GM18907 (cell line): Measurements from ENCODE around the gene SIRT1.
"Not testable (repeated sequence)": the region's sequence is repeated elsewhere in the genome, so short reads cannot be mapped to it uniquely, and the experiment has no call there.

Experiments used
- ATAC-seq: cut with Tn5 transposase; IDR thresholded peaks from one replicate; pipeline ENCODE4 v1.9.1; 2021; ENCODE audit warnings: mild to moderate bottlenecking, moderate library complexity; ENCODE audit not compliant: unreplicated experiment

The SIRT1 gene

DNA sequence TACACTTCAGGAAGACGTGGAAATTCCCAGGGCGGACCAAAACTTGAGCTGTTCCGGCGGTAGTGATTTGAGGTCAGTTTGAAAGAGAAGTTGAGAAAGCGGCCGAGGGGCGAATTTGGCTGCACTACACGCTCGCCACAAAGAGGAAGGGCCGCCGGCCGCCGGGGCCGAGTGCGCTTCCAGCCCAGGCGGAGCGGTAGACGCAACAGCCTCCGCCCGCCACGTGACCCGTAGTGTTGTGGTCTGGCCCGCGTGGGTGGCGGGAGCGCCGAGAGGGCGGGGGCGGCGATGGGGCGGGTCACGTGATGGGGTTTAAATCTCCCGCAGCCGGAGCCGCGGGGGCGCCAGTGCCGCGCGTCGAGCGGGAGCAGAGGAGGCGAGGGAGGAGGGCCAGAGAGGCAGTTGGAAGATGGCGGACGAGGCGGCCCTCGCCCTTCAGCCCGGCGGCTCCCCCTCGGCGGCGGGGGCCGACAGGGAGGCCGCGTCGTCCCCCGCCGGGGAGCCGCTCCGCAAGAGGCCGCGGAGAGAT, at the start of gene SIRT1:
TSS of gene SIRT1 (plus strand) at position 344 of the 529 bp plus-strand sequence. CDS start at position 410, 66 bp downstream.
- ATAC-seq, result peak; percentile 90

DNA sequence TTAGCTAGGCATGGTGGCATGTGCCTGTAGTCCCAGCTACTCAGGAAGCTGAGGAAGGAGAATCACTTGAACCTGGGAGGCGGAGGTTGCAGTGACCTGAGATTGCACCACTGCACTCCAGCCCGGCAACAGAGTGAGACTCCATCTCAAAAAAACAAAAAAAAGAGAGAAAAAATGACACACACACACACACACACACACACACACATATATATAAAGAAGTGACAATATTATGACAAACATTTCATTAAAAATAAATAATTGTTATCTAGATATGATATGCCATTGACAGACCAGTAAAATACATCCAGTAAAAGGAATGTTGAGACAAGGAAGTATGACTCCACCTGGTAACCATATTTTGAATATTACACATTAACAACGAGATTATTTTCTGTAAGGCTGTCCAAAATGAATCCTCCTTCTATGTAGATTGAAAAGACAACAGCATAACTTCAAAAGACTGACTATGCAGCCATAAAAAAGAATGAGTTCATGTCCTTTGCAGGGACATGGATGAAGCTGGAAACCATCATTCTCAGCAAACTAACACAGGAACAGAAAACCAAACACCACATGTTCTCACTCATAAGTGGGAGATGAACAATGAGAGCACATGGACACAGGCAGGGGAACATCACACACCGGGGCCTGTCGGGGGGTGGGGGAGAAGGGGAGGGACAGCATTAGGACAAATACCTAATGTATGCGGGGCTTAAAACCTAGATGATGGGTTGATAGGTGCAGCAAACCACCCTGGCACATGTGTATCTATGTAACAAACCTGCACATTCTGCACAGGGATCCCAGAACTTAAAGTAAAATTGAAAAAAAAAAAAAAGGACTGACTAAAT, 48.7 kb upstream of the SIRT1 start:
- not testable (repeated sequence) for ATAC-seq

DNA sequence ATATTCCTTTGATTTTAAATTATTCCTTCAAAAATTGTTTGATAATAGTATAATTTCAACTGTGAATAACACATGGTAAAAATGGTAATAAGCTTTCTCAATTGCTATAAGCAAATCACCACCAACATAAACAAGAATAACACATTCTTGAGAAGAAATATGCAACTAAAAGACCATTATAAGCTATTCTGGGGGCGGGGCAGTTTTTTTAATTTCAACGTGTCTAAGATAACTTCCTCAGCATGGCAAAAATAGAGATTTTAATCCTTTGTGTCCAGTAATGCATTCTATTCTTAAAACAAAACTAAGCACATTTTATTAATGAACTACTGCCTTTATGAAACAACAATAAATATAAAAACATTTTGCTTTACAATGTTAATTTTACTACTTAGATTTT, 48.0 kb upstream of the SIRT1 start:
- ATAC-seq, result no peak

DNA sequence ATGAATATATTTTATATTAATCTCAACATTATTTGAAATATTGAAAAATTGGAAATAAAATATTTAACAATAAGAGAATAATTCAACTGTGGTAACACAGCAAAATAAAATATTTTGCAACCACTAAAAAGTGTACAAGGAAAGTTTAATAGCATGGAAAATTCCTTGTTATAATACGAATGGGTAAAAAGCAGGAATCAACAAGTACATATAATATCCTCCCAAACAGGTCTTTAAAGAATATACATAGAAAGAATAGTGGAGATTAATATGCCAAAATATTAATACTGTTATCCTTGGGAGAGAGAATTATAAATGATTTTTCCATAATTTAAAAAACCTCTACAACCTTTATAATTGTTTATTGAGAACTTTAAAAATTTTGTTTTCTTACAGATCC, 47.5 kb upstream of the SIRT1 start:
- no peak for ATAC-seq

DNA sequence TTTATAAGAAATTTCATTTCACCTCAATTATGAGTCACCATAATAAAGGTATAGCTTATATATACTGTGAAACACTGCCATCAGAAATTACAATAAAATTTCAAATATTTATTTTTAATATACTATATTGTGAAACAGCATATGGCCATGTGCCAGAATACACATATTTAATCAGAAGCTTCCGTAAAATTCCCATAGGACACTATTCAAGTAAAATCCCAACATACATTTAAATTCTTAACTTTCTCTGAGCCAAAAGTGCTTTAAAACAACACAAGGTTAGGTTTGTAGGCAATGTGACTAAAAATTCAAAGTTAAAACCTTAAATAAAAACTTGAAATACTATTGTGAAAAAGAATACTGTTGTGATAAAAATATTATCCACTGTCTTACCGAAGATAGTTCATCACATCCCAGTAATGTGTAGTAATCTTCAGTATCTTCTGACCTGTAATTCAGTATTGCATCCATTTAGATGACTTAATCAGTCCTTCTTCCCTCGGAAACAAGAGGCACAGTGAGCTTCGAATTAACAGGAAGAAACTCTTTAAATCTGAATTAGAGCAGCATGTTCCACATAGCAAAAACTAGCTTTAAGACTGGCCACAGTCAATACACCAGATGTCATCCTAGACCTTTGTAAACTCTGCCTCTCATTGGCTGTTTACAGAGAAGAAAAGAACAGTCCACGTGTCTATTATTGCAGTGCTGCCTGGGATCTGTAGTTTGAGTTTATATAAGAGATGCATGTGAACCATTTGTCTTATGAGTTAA, 46.7 kb upstream of the SIRT1 start, which contains the start of gene DNAJC12:
TSS of gene DNAJC12 (minus strand) at position 648 of the 774 bp plus-strand sequence. CDS start at position 471, 177 bp downstream.
- ATAC-seq, result peak; percentile 97

DNA sequence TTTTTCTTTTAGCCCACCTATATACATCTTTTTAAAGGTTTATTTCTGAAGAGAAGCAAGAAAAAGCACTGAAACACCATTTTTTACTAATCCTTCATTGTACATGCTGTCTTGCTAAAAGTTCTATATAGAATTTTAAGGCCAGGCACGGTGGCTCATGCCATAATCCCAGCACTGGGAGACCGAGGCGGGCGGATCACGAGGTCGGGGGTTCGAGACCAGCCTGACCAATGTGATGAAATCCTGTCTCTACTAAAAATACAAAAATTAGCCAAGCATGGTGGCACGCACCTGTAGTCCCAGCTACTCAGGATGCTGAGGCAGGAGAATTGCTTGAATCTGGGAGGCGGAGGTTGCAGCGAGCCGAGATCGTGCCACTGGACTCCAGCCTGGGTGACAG, 44.9 kb upstream of the SIRT1 start:
- ATAC-seq, result not testable (repeated sequence)

DNA sequence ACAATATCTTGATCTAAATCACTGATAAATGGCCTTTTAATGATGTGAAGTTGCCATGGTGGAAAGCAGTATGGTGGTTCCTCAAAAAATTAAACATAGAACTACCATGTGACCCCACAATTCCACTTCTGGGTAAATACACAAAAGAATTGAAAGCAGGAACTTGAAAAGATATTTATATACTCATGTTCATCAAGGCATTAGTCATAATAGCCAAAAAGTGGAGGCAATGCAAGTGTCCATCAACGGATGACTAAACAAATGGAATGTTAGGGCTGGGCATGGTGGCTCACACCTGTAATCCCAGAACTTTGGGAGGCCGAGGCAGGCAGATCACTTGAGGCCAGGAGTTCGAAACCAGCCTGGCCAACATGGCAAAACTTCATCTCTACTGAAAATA, 44.5 kb upstream of the SIRT1 start:
- no peak for ATAC-seq

DNA sequence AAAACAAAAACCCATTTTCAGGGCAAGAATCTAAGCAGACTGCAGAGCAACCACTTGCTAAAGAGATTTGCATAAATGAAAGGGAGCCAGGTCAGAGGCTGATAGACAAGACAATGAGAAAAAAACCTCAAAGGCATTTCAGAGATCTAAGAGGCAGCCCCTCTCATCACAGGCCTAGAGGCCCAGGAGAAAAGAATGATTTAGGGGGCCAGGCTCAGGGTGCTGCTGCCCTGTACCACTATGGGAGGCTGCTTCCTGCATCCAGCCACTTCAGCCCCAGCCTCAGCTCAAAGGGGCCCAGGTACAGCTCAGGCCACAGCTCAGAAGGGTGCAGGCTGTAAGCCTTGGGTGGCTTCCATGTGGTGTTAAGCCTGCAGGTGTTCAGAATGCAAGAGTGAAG, 42.7 kb upstream of the SIRT1 start:
- ATAC-seq, result no peak

DNA sequence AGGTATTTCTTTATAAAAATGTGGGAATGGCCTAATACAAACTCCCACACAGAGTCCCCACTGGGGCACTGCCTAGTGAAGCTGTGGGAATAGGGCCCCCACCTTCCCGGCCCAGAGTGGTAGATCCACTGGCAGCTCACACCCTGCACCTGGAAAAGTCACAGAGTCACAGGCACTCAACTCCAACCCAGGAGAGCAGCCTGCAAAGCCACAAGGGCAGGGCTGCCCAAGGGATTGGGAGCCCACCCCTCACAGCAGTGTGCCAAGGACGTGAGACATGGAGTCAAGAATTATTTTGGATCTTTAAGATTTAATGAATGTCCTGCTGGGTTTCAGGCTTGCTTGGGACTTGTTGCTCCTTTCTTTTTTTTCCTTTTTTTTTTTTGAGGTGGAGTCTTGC, 41.2 kb upstream of the SIRT1 start:
- ATAC-seq, result no peak

DNA sequence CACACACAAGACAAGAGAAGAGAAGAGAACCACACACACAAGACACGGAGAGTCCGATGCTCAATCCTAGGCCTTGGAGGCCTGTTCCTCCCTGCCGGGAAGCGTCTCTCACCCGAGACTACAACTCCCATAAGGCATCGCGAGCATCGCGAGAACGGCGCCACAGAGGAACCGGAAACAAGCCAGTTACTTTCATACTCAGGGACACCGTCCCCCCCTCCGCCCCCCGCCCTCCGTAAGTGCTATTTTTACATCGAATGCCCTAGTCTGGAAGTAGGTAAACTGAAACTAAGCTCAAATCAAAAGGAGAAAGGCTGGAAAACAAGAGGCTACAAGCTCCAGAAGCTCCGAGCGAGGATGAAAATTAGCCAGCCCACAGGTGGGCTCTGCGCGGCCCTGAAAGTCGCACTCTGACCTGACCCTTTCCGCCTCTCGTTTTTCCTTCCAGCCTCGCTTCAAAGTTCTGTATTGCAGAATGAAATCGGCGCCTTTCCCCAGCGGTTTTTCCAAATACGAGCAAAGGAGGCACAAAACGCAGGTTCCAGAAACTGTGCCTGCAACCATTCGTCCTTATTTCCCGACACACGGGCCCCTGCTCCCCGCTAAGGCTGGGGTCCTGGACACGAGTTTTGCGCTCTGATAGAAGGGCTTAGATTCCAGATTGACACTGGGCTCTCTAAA, 35.0 kb upstream of the SIRT1 start:
- ATAC-seq, result peak; percentile 94

DNA sequence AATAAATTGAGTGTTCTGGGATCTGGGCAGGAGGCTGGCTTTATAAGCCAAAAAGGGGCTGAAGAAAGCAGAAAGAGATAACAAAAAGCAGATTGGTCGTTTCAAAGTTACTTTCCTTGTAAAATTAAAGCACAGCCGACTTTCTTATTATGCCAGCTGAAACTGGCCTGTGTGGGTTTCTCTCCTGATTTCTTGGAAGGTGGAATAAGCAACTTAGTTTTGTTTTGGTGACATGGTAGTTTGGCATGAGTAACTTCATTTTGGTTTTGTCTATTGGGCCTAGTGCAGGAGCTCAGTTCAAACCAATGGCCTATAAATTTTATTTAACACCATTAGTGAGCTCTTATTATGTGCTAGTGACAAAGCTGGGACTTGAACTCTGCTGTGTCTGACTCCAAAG, 33.3 kb upstream of the SIRT1 start:
- ATAC-seq, result no peak

DNA sequence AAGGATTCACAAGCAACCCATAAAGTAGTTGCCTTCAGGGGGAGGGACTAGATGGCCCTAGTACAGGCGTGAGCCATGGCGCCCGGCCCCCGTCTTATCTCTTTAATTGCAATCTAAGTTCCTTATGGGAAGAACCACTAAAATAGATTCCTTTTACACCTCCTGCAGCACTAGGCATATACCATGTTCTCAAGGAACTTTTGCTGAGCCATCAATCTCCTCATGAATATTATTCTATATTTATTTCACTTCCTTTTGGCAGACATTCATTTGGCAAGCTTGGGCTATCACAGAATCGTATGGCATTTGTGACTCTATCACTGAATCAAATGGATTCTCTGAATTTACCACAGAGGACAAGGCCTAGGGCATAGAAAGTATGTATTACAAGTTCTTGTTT, 31.7 kb upstream of the SIRT1 start:
- no peak for ATAC-seq

DNA sequence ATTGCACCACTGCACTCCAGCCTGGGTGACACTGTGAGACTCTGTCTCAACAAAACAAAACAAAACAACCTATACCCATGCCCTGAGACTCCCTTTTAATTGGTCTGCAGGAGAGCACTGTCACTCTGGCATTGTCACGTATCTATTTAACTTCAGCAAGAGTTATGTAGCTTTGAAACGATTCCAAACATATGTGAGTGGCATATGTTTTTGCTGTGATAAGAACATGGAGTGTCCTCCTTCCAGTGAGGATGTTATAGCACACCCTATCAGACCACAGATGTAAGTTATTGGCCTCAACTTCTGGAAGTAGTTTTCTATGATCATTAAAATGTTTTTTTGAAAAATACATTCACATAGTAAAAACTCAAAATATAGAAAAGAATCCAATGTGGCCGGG, 30.9 kb upstream of the SIRT1 start:
- no peak for ATAC-seq

DNA sequence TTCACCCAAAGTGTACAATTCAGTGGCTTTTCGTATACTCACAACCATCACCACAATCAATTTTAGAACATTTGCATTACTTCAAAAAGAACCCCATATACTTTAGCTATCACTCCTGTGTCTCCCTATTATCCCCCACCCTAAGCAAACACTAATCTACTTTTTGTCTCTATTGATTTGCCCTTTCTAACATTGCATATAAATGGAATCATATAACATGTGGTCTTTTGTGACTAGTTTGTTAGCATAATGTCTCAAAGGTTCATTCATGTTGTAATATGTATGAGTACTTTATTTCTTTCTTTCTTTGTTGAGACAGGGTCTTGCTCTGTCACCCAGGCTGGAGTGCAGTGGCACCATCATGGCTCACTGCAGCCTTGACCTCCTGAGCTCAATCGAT, 25.5 kb upstream of the SIRT1 start:
- no peak for ATAC-seq

DNA sequence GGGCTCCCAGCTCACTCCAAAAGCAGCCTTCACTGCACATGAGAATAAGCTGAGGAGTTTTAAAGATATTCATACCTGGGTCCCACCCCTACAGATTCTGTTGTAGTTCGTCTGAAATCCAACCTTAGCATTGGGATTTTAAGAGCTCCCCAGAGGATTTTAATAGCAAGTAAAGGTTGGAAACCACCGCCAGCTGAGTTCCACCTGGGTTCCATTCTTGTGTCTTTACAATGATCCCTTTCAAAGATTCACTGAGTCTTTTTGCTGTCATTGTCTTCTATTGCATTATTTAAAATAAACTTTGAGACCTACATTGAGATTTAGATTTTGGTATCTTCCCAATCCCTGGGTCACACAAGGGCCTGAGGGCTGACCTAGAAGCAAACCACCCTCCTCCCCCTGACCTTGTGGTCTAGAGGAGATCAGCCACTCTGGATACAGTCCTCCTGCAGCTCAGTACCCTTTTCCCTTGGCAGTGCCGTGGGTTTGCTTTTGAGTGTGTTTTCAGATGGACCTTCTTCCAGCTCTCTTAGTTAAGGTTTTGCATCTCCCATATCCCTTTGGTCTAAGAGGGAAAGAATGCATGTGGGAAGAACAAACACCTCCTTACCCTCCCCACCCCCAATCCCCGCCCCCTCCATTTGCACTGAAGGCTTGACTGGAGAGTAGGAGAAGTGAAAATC, 22.6 kb upstream of the SIRT1 start:
- ATAC-seq, result no peak

DNA sequence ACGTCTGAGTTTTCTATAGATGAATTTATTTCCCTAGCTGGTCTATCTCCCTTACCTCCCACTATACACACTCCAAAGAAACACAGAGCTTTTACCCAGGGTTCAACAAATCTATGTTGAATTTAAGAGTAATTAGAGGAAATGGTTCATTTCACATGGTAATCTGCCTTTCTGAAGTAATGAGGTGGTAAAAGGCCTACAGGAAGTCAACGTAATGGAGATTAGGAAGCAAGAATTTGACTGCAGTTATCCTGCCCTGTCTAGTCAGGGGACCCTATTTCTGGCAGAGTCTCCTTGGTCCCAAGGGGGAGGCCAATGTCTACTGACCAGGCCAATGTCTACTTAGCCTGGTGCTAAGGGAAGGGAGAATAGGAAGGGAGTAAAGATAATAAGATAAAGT, 21.4 kb upstream of the SIRT1 start:
- no peak for ATAC-seq

DNA sequence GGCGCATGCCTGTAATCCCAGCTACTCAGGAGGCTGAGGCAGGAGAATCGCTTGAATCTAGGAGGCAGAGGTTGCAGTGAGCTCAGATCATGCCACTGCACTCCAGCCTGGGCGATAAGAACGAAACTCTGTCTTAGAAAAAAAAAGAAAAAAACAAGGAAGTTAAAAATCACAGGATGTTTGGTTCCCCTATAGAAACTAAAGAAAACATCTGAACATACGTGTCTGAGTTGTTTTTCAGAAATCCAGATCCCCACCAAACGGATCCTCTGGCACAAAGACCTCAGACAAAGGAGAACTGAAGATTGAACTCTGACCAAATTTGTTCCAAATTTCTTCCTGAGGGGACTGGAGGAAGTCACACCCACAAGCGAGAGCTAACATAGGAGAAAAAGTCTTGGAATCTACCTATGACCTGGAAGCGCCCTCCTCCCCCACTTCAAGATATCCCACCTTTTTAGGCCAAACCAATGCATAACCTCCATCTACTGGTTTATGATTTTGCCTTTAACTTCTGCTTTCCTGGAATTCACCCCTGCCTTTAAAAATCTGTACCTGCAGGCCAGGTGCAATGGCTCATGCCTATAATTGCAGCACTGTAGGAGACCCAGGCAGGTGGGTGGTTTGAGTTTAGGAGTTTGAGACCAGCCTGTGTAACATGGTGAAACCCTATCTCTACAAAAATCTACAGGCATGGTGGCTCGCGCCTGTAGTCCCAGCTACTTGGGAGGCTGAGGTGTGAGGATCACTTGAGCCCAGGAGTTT, 19.7 kb upstream of the SIRT1 start:
- ATAC-seq, result no peak

DNA sequence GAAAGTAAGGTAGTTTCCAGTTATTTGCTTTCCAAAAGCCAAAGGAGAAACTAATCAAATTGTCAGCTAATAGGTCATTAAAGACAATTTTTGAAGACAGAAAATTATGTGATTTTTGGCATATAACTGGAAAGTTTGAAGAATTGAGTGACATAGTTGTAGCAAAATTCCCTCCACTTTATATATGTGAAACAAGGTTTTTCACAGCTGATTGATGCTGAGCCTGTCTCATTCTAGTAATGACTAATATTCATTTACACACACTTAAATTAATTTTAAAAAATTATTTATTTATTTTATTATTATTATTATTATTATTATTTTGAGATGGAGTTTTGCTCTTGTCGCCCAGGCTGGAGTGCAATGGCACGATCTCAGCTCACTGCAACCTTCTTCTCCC, 16.3 kb upstream of the SIRT1 start:
- no peak for ATAC-seq

DNA sequence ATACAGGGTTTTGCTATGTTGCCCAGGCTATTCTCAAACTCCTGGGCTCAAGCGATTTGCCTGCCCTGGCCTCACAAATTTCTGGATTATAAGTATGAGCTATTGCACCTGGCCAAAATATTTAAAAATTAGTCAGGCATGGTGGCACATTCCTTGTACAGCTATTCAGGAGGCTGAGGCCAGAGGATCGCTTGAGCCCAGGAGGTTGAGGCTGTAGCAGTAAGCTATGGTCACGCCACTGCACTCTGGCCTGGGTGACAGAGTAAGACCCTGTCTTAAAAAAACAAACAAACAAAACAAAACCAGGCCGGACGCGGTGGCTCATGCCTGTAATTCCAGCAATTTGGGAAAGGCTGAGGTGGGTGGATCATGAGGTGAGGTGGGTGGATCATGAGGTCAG, 14.5 kb upstream of the SIRT1 start:
- ATAC-seq, result no peak
